GM23338 (cell line): ENCODE data around the gene RAD51B. TPM values are rescaled to one million over a fixed set of nuclear protein-coding genes. Genes with fewer than 3 reads are reported as not detected.

Source experiments
- ATAC-seq: fragments of 200-7000 bp; cut with Tn5 transposase; 3 replicates; pipeline ENCODE4 v1.9.1; 2020
- DNase-seq: peaks from one replicate; pipeline ENCODE4 v3.0.0-alpha.2; 2015; ENCODE audit warnings: low spot score
- H2AFZ ChIP-seq: fragments of 200-600 bp; sonication (generic); 2 replicates; pipeline ENCODE4 v1.8.0; 2016; ENCODE audit warnings: antibody characterized with exemption, mild to moderate bottlenecking, moderate library complexity
- H3F3A ChIP-seq: fragments of 200-600 bp; sonication (generic); replicated peaks from 2 replicates; pipeline ENCODE4 v1.8.0; 2017; ENCODE audit warnings: antibody characterized with exemption, mixed run types, low read depth
- H3K27ac ChIP-seq: fragments of 200-600 bp; sonication (generic); 2 replicates; pipeline ENCODE4 v1.6.1; 2016; ENCODE audit warnings: low read depth
- H3K27me3 ChIP-seq: fragments of 200-600 bp; sonication (generic); 2 replicates; pipeline ENCODE4 v1.8.0; 2016; ENCODE audit warnings: mild to moderate bottlenecking, mixed run types, moderate library complexity; ENCODE audit not compliant: insufficient read depth
- H3K36me3 ChIP-seq: fragments of 200-600 bp; sonication (generic); 2 replicates; pipeline ENCODE4 v1.8.0; 2016; ENCODE audit warnings: mild to moderate bottlenecking; ENCODE audit not compliant: insufficient read depth
- H3K4me1 ChIP-seq: fragments of 200-600 bp; sonication (generic); 2 replicates; pipeline ENCODE4 v1.8.0; 2016; ENCODE audit warnings: mild to moderate bottlenecking, moderate library complexity; ENCODE audit not compliant: insufficient read depth
- H3K4me2 ChIP-seq: fragments of 200-600 bp; sonication (generic); 2 replicates; pipeline ENCODE4 v1.7.1; 2017; ENCODE audit warnings: mixed run types
- H3K4me3 ChIP-seq: fragments of 200-600 bp; sonication (generic); 2 replicates; pipeline ENCODE4 v1.6.1; 2016; ENCODE audit warnings: mixed run types
- H3K79me2 ChIP-seq: fragments of 200-600 bp; sonication (generic); replicated peaks from 2 replicates; pipeline ENCODE4 v1.8.0; 2017; ENCODE audit warnings: mild to moderate bottlenecking; ENCODE audit not compliant: insufficient read depth
- H3K9me2 ChIP-seq: fragments of 200-600 bp; sonication (generic); 2 replicates; pipeline ENCODE4 v1.8.0; 2017; ENCODE audit not compliant: insufficient read depth
- H4K20me1 ChIP-seq: fragments of 200-600 bp; sonication (generic); replicated peaks from 2 replicates; pipeline ENCODE4 v1.8.0; 2017; ENCODE audit warnings: mild to moderate bottlenecking; ENCODE audit not compliant: insufficient read depth
- H3K27ac Mint-ChIP-seq: 2 replicates; pipeline ENCODE4 v1.8.0; 2020; ENCODE audit warnings: inconsistent platforms, mild to moderate bottlenecking, moderate library complexity, mixed read lengths
- H3K27me3 Mint-ChIP-seq: 3 replicates; pipeline ENCODE4 v1.8.0; 2022; ENCODE audit warnings: low read depth, mild to moderate bottlenecking, moderate library complexity, mixed read lengths, inconsistent platforms; ENCODE audit not compliant: insufficient read depth, poor library complexity
- H3K36me3 Mint-ChIP-seq: 3 replicates; pipeline ENCODE4 v1.8.0; 2021; ENCODE audit warnings: low read depth, mild to moderate bottlenecking, inconsistent platforms, moderate library complexity, mixed read lengths
- H3K4me1 Mint-ChIP-seq: 3 replicates; pipeline ENCODE4 v1.8.0; 2020; ENCODE audit warnings: mild to moderate bottlenecking, inconsistent platforms, mixed read lengths
- H3K4me3 Mint-ChIP-seq: 3 replicates; pipeline ENCODE4 v1.8.0; 2021; ENCODE audit warnings: moderate library complexity, mild to moderate bottlenecking, inconsistent platforms, mixed read lengths
- H3K9me3 Mint-ChIP-seq: 3 replicates; pipeline ENCODE4 v1.8.0; 2020; ENCODE audit warnings: moderate library complexity, mild to moderate bottlenecking, inconsistent platforms, mixed read lengths
- CREB1 ChIP-seq: fragments of 250-450 bp; sonication (Bioruptor Pico); IDR thresholded peaks from 2 replicates; pipeline ENCODE4 v1.5.0; 2020; ENCODE audit warnings: low read depth, mild to moderate bottlenecking, moderate library complexity
- EZH2 ChIP-seq: fragments of 200-600 bp; sonication (generic); IDR thresholded peaks from one replicate; pipeline ENCODE4 v1.8.0; 2017; ENCODE audit warnings: antibody characterized with exemption, mild to moderate bottlenecking, low read depth; ENCODE audit not compliant: unreplicated experiment
- POLR2AphosphoS5 ChIP-seq: IDR thresholded peaks from 2 replicates; pipeline ENCODE4 v1.6.1; 2016; ENCODE audit warnings: antibody characterized with exemption, low read depth
- REST ChIP-seq: IDR thresholded peaks from one replicate; pipeline ENCODE4 v1.6.1; 2018; ENCODE audit warnings: antibody characterized with exemption; ENCODE audit not compliant: unreplicated experiment
- STAT1 ChIP-seq: IDR thresholded peaks from one replicate; pipeline ENCODE4 v1.6.1; 2016; ENCODE audit warnings: antibody characterized with exemption; ENCODE audit not compliant: unreplicated experiment
- ZNF462 ChIP-seq: fragments of 250-450 bp; sonication (Bioruptor Pico); IDR thresholded peaks from 2 replicates; pipeline ENCODE4 v1.5.0; 2020; ENCODE audit warnings: mild to moderate bottlenecking, moderate library complexity
- polyA plus RNA-seq: library from polyadenylated mRNA; unstranded; fragments of >200 nt; fragmentation: Nextera tagmentation; extraction: Ambion mirVana; gene quantifications from 2 replicates; pipeline ENCODE4 v1.2.1, GENCODE V29; 2016
- total RNA-seq: library from RNA; depleted of rRNA; stranded (reverse); fragments of >200 nt; shearing (Covaris generic); gene quantifications from 2 replicates; pipeline ENCODE4 v1.2.3, GENCODE V29; 2014

RAD51B gene
- total and polyA plus RNA-seq, 2 experiments from 2014 or later: 15.7 to 29.1 TPM

- no peaks in the 10 kb centered on the region for H3K79me2 ChIP-seq
- H3K4me2 ChIP-seq: no peak overlapping the region
- TF ChIP-seq CREB1 (CRISPR knock-in tag): no peak
- no peak for TF ChIP-seq REST
- TF ChIP-seq STAT1: no peak
- TF ChIP-seq ZNF462 (CRISPR knock-in tag): no peak
- TF ChIP-seq EZH2: no peak
- TF ChIP-seq POLR2AphosphoS5: no peak
- no peak overlapping the region for H3K4me3 ChIP-seq
- no peaks in the 10 kb centered on the region for H3K36me3 Mint-ChIP-seq
- ATAC-seq (no peak), DNase-seq (no peak)
- no peaks in the 10 kb centered on the region for H3F3A ChIP-seq
- H3K27ac Mint-ChIP-seq: peak overlapping the region; percentile 26; the same call in 1 of the 2 replicates
- H3K27ac ChIP-seq: no peak overlapping the region; the same call in 1 of the 2 replicates
- no peaks in the 10 kb centered on the region for H4K20me1 ChIP-seq
- peaks cover 6% of the 10 kb centered on the region for H3K27me3 Mint-ChIP-seq
- no peak overlapping the region for H2AFZ ChIP-seq
- H3K4me1 Mint-ChIP-seq: peaks cover 34% of the 10 kb centered on the region
- no peaks in the 10 kb centered on the region for H3K9me2 ChIP-seq
- peaks cover 13% of the 10 kb centered on the region for H3K4me1 ChIP-seq
- no peaks in the 10 kb centered on the region for H3K36me3 ChIP-seq
- H3K27me3 ChIP-seq: no peaks in the 10 kb centered on the region
- H3K4me3 Mint-ChIP-seq: no peak overlapping the region; the same call in 2 of the 3 replicates
- no peaks in the 10 kb centered on the region for H3K9me3 Mint-ChIP-seq
Observed at GRCh38 chr14:68139431-68140075, 320.0 kb downstream of the RAD51B start.
